K562 (cell line): ENCODE measurements around the gene TBXA2R. TPM values are rescaled to one million over a fixed set of nuclear protein-coding genes. Genes with fewer than 3 reads are reported as not detected.

ENCODE experiments used
- ATAC-seq: fragments of 200-7000 bp; cut with Tn5 transposase; 3 replicates; pipeline ENCODE4 v1.9.1; 2020; ENCODE audit warnings: moderate library complexity
- BruUV-seq: library from RNA; stranded (reverse); fragments of 400-500 nt; replicated peaks from 2 replicates; lab custom pipeline; 2021; lab: Mats Ljungman, UMichigan
- CTCF ChIA-PET: fragments of 300-600 bp; formaldehyde crosslinking; extraction: SDS; loops from one replicate; lab custom pipeline; 2021; ENCODE audit warnings: low intra/inter-chr PET ratio; lab: Yijun Ruan, JAX
- POLR2A ChIA-PET: fragments of 300-600, 350-650 bp; sonication (Branson Sonifier 250); formaldehyde crosslinking; extraction: SDS; loops from one replicate; lab custom pipeline; 2021; ENCODE audit warnings: antibody characterized with exemption, inconsistent platforms; lab: Yijun Ruan, JAX
- DNase-seq, 4 experiments: peaks; one replicate each; pipeline versions ENCODE4 v3.0.0 to v3.0.0-alpha.2; 2011 to 2018; ENCODE audit warnings: low spot score in 3 of 4, mixed read lengths in 3 of 4; ENCODE audit errors: extremely low read depth in 1 of 4
- FAIRE-seq: peaks from 2 replicates; lab custom pipeline; 2011; peaks lifted over from hg19 to GRCh38; lab: Jason Lieb, UNC
- H2AFZ ChIP-seq: 2 replicates; pipeline ENCODE4 v1.6.0; 2011; ENCODE audit warnings: low read depth, low read length, control low read depth, inconsistent platforms
- H3K27ac ChIP-seq: fragments of 200-600 bp; 3 replicates; pipeline ENCODE4 v1.8.0; 2011; ENCODE audit warnings: low read depth, mild to moderate bottlenecking, control low read depth, inconsistent platforms, low read length, moderate library complexity, mixed read lengths; ENCODE audit errors: extremely low read depth
- H3K27me3 ChIP-seq, 2 experiments: fragments of 300-600 bp in 1 of 2; 2 replicates in 1 of 2; 3 replicates in 1 of 2; pipeline versions ENCODE4 v1.6.0 to v1.8.0; 2011; ENCODE audit warnings: inconsistent platforms in 2 of 2, low read length in 2 of 2, mild to moderate bottlenecking in 1 of 2, mixed read lengths in 1 of 2, moderate library complexity in 1 of 2; ENCODE audit not compliant: control insufficient read depth in 2 of 2, insufficient read depth in 2 of 2
- H3K36me3 ChIP-seq: fragments of 300-600 bp; 3 replicates; pipeline ENCODE4 v1.8.0; 2011; ENCODE audit warnings: mild to moderate bottlenecking, low read length, inconsistent platforms; ENCODE audit not compliant: control insufficient read depth, insufficient read depth
- H3K4me1 ChIP-seq, 2 experiments: fragments of 200-600 bp in 1 of 2; replicated peaks in 1 of 2; 2 replicates in 1 of 2; 3 replicates in 1 of 2; pipeline versions ENCODE4 v1.5.1 to v1.8.0; 2011; ENCODE audit warnings: inconsistent platforms in 2 of 2, low read length in 2 of 2, mild to moderate bottlenecking in 1 of 2, mixed read lengths in 1 of 2, moderate library complexity in 1 of 2; ENCODE audit not compliant: control insufficient read depth in 2 of 2, insufficient read depth in 2 of 2
- H3K4me2 ChIP-seq: 2 replicates; pipeline ENCODE4 v1.6.1; 2011; ENCODE audit warnings: low read length, control low read depth, inconsistent platforms, mixed read lengths; ENCODE audit not compliant: insufficient read depth
- H3K4me3 ChIP-seq: fragments of 200-600 bp; sonication (generic), shearing (Covaris generic); 2 replicates; pipeline ENCODE4 v1.5.1; 2016; ENCODE audit warnings: control low read depth, inconsistent platforms
- H3K79me2 ChIP-seq: fragments of 200-600 bp; 3 replicates; pipeline ENCODE4 v1.8.0; 2011; ENCODE audit warnings: low read length, inconsistent platforms; ENCODE audit not compliant: control insufficient read depth, insufficient read depth
- H3K9ac ChIP-seq, 2 experiments: 2 replicates each; pipeline versions ENCODE4 v1.6.0 to v1.6.1; 2011; ENCODE audit warnings: low read depth in 2 of 2, low read length in 2 of 2, control low read depth in 1 of 2, inconsistent platforms in 1 of 2, mild to moderate bottlenecking in 1 of 2, mixed read lengths in 1 of 2; ENCODE audit not compliant: insufficient read depth in 1 of 2
- H3K9me1 ChIP-seq: one replicate; pipeline ENCODE4 v1.6.0; 2011; ENCODE audit warnings: inconsistent platforms, mild to moderate bottlenecking, low read length, moderate library complexity; ENCODE audit not compliant: control insufficient read depth, insufficient read depth
- H3K9me3 ChIP-seq: replicated peaks from 2 replicates; pipeline ENCODE4 v1.5.1; 2011; ENCODE audit warnings: low read depth, low read length, inconsistent platforms; ENCODE audit not compliant: control insufficient read depth, insufficient read depth
- H4K20me1 ChIP-seq: replicated peaks from 2 replicates; pipeline ENCODE4 v1.6.1; 2011; ENCODE audit warnings: low read length, inconsistent platforms, mixed read lengths; ENCODE audit not compliant: control insufficient read depth, insufficient read depth
- CBX1 ChIP-seq: sonication (generic); IDR thresholded peaks from 2 replicates; pipeline ENCODE4 v1.6.1; 2016; ENCODE audit warnings: antibody characterized with exemption, low read depth, mild to moderate bottlenecking
- CHD1 ChIP-seq: fragments of 200-600 bp; sonication (generic); IDR thresholded peaks from one replicate; pipeline ENCODE4 v1.6.1; 2012; ENCODE audit warnings: mild to moderate bottlenecking, moderate library complexity, low read length, inconsistent platforms
- HDAC1 ChIP-seq, 2 experiments: fragments of 450-650 bp; IDR thresholded peaks; 2 replicates each; pipeline ENCODE4 v1.6.1; 2016 to 2017; ENCODE audit warnings: inconsistent platforms in 1 of 2, mild to moderate bottlenecking in 1 of 2, moderate library complexity in 1 of 2
- PHTF2 ChIP-seq: fragments of 250-450 bp; sonication (Bioruptor Pico); IDR thresholded peaks from 2 replicates; pipeline ENCODE4 v1.5.0; 2021; ENCODE audit warnings: mild to moderate bottlenecking
- RBM25 ChIP-seq: fragments of 200-400 bp; formaldehyde crosslinking; IDR thresholded peaks from 2 replicates; pipeline ENCODE4 v1.6.1; 2018; ENCODE audit warnings: low read length, low read depth, moderate library complexity; ENCODE audit not compliant: severe bottlenecking
- SP1 ChIP-seq: sonication (generic); formaldehyde crosslinking; IDR thresholded peaks from 2 replicates; pipeline ENCODE4 v1.8.1; 2022; ENCODE audit warnings: mild to moderate bottlenecking, missing genetic modification reagents
- TAF9B ChIP-seq: fragments of 450-650 bp; IDR thresholded peaks from 2 replicates; pipeline ENCODE4 v1.6.1; 2018; ENCODE audit warnings: mild to moderate bottlenecking; ENCODE audit not compliant: partially characterized antibody
- ZNF184 ChIP-seq: sonication (generic); formaldehyde crosslinking; IDR thresholded peaks from 2 replicates; pipeline ENCODE4 v1.5.0; 2020; ENCODE audit warnings: missing genetic modification reagents
- ZNF347 ChIP-seq: fragments of 450-650 bp; formaldehyde crosslinking; IDR thresholded peaks from 2 replicates; pipeline ENCODE4 v1.4.0; 2020; ENCODE audit warnings: low read depth, mild to moderate bottlenecking, moderate library complexity
- WGBS: fragments of 100-300 bp; shearing (Covaris generic); methylation state at CpG from one replicate; pipeline ENCODE4 v1.1.6; 2016; ENCODE audit warnings: low coverage, mixed read lengths; ENCODE audit not compliant: insufficient coverage; ENCODE audit errors: missing lambda C conversion rate; 5-methylcytosine and 5-hydroxymethylcytosine counted together
- in situ Hi-C: fragments of 300-500 bp; cut with MboI; formaldehyde crosslinking; loops from 4 replicates; pipeline ENCODE4 v1.15.0; 2018; ENCODE audit warnings: inconsistent platforms, mixed read lengths
- intact Hi-C: fragments of 100-400 bp; cut with micrococcal nuclease; formaldehyde crosslinking; loops from 2 replicates; pipeline ENCODE4 v1.14.2; 2022
- polyA plus RNA-seq, 8 experiments: library from polyadenylated mRNA; depleted of rRNA in 4 of 8; stranded (reverse) in 5 of 8; unstranded in 3 of 8; fragments of >200 nt; fragmentation: Nextera tagmentation in 2 of 8; fragmentation: Illumina TruSeq in 1 of 8; extraction: Ambion mirVana in 2 of 8; extraction: Trizol in 1 of 8; gene quantifications; 2 replicates each; pipeline versions ENCODE4 v1.2.1 to v1.2.3, GENCODE V29; 2011 to 2014; ENCODE audit warnings: inconsistent platforms in 1 of 8, missing spikeins in 1 of 8
- total RNA-seq, 7 experiments: library from RNA; depleted of rRNA in 6 of 7; stranded (reverse); fragments of >200 nt in 6 of 7; fragmentation: Illumina TruSeq in 2 of 7; extraction: Trizol in 2 of 7; gene quantifications; 2 replicates each; pipeline versions ENCODE4 v1.2.1 to v1.2.3, GENCODE V29; 2011 to 2021; ENCODE audit warnings: low replicate concordance in 1 of 7
- TF ChIP-seq, protein P1 (sequence below): sonication (generic); formaldehyde crosslinking; IDR thresholded peaks from 2 replicates; pipeline ENCODE4 v1.8.1; 2023; ENCODE audit warnings: missing genetic modification reagents, mild to moderate bottlenecking, borderline replicate concordance
- TF ChIP-seq, protein P2 (sequence below): fragments of 250-450 bp; sonication (Bioruptor Pico); IDR thresholded peaks from 2 replicates; pipeline ENCODE4 v1.5.0; 2020; ENCODE audit warnings: mild to moderate bottlenecking
- TF ChIP-seq, protein P3 (sequence below): sonication (generic); formaldehyde crosslinking; IDR thresholded peaks from 2 replicates; pipeline ENCODE4 v1.8.0; 2022; ENCODE audit warnings: mild to moderate bottlenecking, missing genetic modification reagents

The TBXA2R gene
- total and polyA plus RNA-seq, 9 of the 15 experiments (the other 6 are each of a cell fraction or from before 2014, with no cell fraction given): 1.5 to 24.0 (median 2.8) TPM

DNA sequence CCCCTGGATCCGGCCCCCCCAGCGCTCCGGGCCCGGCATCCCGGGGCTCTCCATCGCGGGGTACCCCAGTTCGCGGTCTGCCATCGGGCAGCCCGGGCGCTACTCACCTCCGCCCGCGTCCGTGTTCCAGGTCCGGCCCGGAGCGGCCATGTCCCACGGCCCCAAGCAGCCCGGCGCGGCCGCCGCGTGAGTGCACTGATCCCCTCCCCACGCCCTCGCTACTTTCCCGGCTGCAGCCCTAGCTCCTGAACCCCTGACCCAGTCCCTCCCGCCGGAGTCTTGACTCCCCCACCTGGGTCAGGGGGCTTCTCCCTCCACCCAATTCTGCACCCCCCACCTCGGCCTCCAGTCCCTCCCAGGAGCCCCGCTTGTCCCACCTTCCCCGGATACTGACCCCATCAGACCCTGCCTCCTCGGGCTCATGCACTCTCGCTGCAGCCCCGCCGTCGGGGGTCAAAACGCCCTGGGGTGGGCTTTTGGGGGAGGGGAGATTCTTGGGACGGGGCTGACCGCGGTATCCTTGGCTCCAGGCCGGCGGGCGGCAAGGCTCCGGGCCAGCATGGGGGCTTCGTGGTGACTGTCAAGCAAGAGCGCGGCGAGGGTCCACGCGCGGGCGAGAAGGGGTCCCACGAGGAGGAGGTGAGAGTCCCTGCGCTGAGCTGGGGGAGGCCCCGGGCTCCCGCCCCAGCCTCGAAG, 33.4 kb downstream of the TBXA2R start (continued):
- TF ChIP-seq RBM25 (peak; percentile 42), CHD1 (peak; percentile 53)
- TF ChIP-seq, all 486 proteins: peak for 50

DNA sequence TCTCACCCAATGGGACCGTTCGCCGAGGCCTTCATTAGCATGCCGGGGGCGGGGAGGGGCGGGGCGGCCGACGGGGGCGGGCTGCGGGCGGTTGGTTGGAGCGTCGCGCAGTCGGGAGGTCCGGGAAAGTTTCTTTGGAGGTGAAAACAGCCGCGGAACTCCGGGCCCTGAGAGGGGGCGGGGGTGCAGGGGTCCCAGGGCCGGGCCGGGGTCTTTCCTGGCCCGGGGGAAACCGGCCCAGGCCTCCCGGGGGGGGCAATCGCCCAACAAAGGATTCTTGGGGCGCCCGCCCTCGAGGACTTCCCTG, 33.9 kb downstream of the TBXA2R start, which contains the start of gene HMG20B:
HMG20B (plus strand) TSS at position 90 of the 307 bp plus-strand sequence. CDS start 366 bp downstream, outside the sequence.
- no peaks in the 10 kb centered on the region for H3K9me1 ChIP-seq
- DNase-seq (peak in 1 of 4 experiments; percentile 33), FAIRE-seq (no peak), ATAC-seq (no peak)
- H3K36me3 ChIP-seq: peaks cover 33% of the 10 kb centered on the region
- intact Hi-C loops: loop anchor here (2.0 kb wide), 1 partner anchor 16 kb away; the partner anchor contains the start of gene MFSD12
- H3K4me3 ChIP-seq: peak within 1 kb of the TSS; percentile 98
- H2AFZ ChIP-seq: peak within 1 kb of the TSS; percentile 37
- peak within 1 kb of the TSS; percentile 81 for H3K4me2 ChIP-seq
- no peaks in the 10 kb centered on the region for H3K27me3 ChIP-seq
- peaks cover 20% of the 10 kb centered on the region for H3K79me2 ChIP-seq
- H3K9ac ChIP-seq: peak within 1 kb of the TSS; percentile 78 to 96
- no TSS peak for BruUV-seq
- H3K27ac ChIP-seq: peak within 1 kb of the TSS; percentile 93
- H3K9me3 ChIP-seq: no peaks in the 10 kb centered on the region
- peaks cover 25 to 65% of the 10 kb centered on the region in 2 experiments for H3K4me1 ChIP-seq
- WGBS: 0% methylated on average over 2 of the region's 30 CpGs
- in situ Hi-C loops: no loop called here
- ChIA-PET CTCF (no interaction called here), POLR2A (interaction anchor here (0.6 kb wide), 1 partner anchor 37 kb away, joined by 4 read pairs; no protein-coding TSS in a partner anchor)
- peaks cover 3% of the 10 kb centered on the region; the same call in 1 of the 2 replicates for H4K20me1 ChIP-seq
- no peak for TF ChIP-seq PHTF2
- TF ChIP-seq, protein P1, sequence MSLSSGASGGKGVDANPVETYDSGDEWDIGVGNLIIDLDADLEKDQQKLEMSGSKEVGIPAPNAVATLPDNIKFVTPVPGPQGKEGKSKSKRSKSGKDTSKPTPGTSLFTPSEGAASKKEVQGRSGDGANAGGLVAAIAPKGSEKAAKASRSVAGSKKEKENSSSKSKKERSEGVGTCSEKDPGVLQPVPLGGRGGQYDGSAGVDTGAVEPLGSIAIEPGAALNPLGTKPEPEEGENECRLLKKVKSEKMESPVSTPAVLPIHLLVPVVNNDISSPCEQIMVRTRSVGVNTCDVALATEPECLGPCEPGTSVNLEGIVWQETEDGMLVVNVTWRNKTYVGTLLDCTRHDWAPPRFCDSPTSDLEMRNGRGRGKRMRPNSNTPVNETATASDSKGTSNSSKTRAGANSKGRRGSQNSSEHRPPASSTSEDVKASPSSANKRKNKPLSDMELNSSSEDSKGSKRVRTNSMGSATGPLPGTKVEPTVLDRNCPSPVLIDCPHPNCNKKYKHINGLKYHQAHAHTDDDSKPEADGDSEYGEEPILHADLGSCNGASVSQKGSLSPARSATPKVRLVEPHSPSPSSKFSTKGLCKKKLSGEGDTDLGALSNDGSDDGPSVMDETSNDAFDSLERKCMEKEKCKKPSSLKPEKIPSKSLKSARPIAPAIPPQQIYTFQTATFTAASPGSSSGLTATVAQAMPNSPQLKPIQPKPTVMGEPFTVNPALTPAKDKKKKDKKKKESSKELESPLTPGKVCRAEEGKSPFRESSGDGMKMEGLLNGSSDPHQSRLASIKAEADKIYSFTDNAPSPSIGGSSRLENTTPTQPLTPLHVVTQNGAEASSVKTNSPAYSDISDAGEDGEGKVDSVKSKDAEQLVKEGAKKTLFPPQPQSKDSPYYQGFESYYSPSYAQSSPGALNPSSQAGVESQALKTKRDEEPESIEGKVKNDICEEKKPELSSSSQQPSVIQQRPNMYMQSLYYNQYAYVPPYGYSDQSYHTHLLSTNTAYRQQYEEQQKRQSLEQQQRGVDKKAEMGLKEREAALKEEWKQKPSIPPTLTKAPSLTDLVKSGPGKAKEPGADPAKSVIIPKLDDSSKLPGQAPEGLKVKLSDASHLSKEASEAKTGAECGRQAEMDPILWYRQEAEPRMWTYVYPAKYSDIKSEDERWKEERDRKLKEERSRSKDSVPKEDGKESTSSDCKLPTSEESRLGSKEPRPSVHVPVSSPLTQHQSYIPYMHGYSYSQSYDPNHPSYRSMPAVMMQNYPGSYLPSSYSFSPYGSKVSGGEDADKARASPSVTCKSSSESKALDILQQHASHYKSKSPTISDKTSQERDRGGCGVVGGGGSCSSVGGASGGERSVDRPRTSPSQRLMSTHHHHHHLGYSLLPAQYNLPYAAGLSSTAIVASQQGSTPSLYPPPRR (CRISPR knock-in tag): no peak
- TF ChIP-seq CBX1: 0 out of 2 replicates have a peak, but pooled peaks have one; percentile 29
- no peak for TF ChIP-seq TAF9B
- TF ChIP-seq ZNF184 (CRISPR knock-in tag): no peak
- TF ChIP-seq SP1: peak; percentile 1; the same call in 1 of the 2 replicates
- TF ChIP-seq, protein P2, sequence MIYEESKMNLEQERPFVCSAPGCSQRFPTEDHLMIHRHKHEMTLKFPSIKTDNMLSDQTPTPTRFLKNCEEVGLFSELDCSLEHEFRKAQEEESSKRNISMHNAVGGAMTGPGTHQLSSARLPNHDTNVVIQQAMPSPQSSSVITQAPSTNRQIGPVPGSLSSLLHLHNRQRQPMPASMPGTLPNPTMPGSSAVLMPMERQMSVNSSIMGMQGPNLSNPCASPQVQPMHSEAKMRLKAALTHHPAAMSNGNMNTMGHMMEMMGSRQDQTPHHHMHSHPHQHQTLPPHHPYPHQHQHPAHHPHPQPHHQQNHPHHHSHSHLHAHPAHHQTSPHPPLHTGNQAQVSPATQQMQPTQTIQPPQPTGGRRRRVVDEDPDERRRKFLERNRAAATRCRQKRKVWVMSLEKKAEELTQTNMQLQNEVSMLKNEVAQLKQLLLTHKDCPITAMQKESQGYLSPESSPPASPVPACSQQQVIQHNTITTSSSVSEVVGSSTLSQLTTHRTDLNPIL (CRISPR knock-in tag): no peak
- TF ChIP-seq HDAC1 (IDR thresholded peaks at IDR 0.05): no peak
- TF ChIP-seq, protein P3, sequence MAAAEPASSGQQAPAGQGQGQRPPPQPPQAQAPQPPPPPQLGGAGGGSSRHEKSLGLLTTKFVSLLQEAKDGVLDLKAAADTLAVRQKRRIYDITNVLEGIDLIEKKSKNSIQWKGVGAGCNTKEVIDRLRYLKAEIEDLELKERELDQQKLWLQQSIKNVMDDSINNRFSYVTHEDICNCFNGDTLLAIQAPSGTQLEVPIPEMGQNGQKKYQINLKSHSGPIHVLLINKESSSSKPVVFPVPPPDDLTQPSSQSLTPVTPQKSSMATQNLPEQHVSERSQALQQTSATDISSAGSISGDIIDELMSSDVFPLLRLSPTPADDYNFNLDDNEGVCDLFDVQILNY (CRISPR knock-in tag): no peak
- TF ChIP-seq ZNF347: no peak
